8988T (cell line): ENCODE results near the gene KDM4B.
"Not testable (repeated sequence)": the region's sequence is repeated elsewhere in the genome, so short reads cannot be mapped to it uniquely, and the experiment has no call there.

Source experiments
- DNase-seq: peaks from one replicate; pipeline ENCODE4 v3.0.0; 2011

KDM4B gene

GRCh38 chr19:4969292-4969771 lies 419 bp downstream of the KDM4B start:
- no peak for DNase-seq

GRCh38 chr19:4969772-4970531 lies 1.0 kb downstream of the KDM4B start:
- no peak for DNase-seq

- no peak for DNase-seq
These were observed 1.9 kb downstream of the KDM4B start for GRCh38 chr19:4970558-4971423.

GRCh38 chr19:4971424-4971793 lies 2.5 kb downstream of the KDM4B start:
- DNase-seq = peak; percentile 61

- no peak for DNase-seq
These were observed 3.0 kb downstream of the KDM4B start for GRCh38 chr19:4971816-4972495.

GRCh38 chr19:4972509-4973230 lies 3.8 kb downstream of the KDM4B start:
- no peak for DNase-seq

GRCh38 chr19:4974880-4975469 lies 6.1 kb downstream of the KDM4B start:
- DNase-seq = no peak

GRCh38 chr19:4975601-4976000 lies 6.7 kb downstream of the KDM4B start:
- DNase-seq = not testable (repeated sequence)

GRCh38 chr19:4976401-4977298 lies 7.7 kb downstream of the KDM4B start:
- DNase-seq = peak; percentile 56

GRCh38 chr19:4977299-4978174 lies 8.6 kb downstream of the KDM4B start:
- peak; percentile 67 for DNase-seq

GRCh38 chr19:4979211-4979807 lies 10.4 kb downstream of the KDM4B start:
- DNase-seq = no peak

- no peak for DNase-seq
These were observed 11.2 kb downstream of the KDM4B start for GRCh38 chr19:4980067-4980466.

- DNase-seq = no peak
These were observed 12.1 kb downstream of the KDM4B start for GRCh38 chr19:4980838-4981680.

- no peak for DNase-seq
These were observed 12.7 kb downstream of the KDM4B start for GRCh38 chr19:4981681-4981958.

GRCh38 chr19:4983346-4984105 lies 14.6 kb downstream of the KDM4B start:
- no peak for DNase-seq

- DNase-seq = no peak
These were observed 15.1 kb downstream of the KDM4B start for GRCh38 chr19:4984106-4984380.

GRCh38 chr19:4984438-4984990 lies 15.6 kb downstream of the KDM4B start:
- no peak for DNase-seq

GRCh38 chr19:4985551-4985991 lies 16.7 kb downstream of the KDM4B start:
- no peak for DNase-seq
